MV-4-11 (cell line): ENCODE data around the gene MAPRE3.

Experiments used
- DNase-seq: peaks from one replicate; lab custom pipeline; 2025; lab: John Stamatoyannopoulos, UW

Gene MAPRE3

GRCh38 chr2:26985807-26986206 lies 15.4 kb downstream of the MAPRE3 start:
- DNase-seq: no peak

DNA sequence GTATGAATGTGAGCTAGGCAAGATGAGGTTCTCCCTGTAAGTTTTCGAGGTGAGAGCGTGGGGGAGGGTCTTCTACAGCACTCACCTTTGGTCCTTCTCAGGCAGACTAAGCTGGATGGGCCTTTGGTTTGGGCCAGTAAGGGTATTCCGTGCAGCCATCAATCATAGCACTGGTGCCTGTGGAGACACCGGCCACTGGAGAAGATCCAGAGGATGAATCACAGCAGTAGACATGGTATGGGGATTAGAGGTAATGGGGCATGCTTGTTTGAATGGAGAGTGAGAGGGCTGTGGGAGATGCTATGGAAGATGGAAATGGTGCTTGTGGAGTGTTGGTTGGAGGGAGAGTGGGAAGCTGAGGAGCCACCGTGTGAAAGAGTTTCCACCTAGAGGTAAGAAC lies 16.1 kb downstream of the MAPRE3 start:
- no peak for DNase-seq

DNA sequence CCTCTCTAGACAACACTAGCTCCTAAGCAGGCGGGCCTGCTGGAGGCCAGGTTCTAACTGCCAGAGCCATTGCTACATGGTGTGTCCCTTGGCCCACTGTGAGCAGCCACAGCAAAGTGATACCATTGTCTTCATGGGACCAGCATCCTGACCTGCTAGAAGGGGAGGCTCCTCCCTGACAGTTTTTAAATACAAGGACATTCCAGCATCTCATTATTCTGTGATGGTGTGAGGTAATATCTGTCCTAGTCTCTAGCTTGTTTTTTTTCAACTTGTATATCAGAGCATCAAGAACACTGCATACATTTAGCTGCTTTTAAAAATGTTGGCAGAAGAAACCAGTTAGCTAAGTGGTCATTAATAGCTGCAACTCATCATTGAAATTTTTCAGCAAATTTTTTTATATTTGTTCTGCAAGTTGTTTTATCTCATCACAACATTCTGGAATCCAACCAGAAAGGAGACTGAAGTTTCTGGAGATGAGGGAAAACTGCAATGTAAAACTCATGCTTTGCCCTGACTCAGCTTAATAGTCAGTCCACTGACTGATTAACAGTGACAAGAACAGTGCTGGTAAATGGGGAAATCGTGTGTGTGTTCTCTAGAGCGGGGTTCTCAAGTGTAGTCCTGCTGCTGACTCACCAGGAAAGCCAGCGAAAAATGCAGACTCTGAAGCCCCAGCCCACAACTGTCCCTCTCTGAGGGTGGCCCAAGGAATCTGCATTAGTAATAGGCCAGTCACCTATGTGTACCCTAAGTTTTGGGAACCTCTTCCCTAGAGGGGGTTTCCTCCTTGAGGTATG lies 17.8 kb downstream of the MAPRE3 start:
- DNase-seq: no peak

GRCh38 chr2:26989156-26989555 lies 18.7 kb downstream of the MAPRE3 start:
- no peak for DNase-seq

- DNase-seq: no peak
These were observed 21.3 kb downstream of the MAPRE3 start for GRCh38 chr2:26991717-26992116.

DNA sequence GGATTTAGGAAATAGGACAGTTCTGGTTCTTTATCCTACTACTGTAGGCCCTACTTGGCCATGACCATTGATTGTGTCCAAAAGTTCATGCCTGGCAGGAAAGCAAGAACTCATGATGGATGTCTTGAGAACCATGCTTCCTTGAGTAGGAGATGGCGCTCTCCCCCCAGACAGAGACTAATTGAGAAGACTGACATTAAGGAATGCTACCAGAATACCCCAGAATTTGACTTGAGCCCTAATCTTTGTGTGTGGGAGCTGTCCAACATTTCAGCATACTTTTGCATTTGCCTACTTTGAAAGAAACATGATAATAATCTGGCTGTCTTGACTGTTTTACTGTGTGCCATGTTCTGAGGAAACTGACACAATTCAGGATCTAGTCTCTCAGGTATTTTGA lies 23.3 kb downstream of the MAPRE3 start:
- no peak for DNase-seq

GRCh38 chr2:26994983-26995382 lies 24.5 kb downstream of the MAPRE3 start:
- DNase-seq: no peak

DNA sequence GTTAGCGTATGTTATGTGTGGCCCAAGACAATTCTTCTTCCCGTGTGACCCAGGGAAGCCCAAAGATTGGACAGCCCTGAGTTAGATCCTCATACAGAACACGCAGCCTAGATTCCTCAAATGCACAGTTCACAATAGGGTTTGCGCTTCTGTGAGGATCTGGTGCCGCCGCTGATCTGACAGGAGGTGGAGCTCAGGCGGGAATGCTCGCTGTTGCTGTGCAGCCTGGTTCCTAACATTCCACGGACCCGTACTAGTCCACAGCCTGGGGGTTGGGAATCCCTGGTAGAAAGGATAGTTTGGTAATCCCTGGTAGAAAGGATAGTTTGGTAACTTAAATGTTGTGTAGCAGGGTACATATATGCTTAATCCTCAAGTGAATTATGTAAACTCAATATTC lies 27.0 kb downstream of the MAPRE3 start:
- no peak for DNase-seq

DNA sequence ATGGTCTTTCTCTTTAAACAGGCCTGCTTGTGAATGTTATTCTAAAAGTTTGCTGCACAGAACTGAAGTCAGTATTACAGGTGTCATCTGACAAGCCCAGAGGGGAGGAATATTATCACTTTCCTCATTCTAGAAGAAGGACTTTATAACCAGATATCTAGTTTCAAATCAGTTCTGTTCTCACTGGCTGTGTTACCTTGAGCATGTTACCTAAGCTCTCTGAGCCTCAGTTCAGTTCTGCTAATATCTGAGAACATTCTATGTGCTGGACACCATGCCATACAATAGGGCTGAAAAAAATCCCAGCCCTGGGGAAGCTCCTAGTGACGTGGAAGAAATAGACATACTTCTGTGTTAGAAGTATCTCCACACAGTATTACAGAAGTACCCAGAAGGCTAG lies 27.9 kb downstream of the MAPRE3 start:
- DNase-seq: no peak

- DNase-seq: peak; percentile 48
These were observed 29.8 kb downstream of the MAPRE3 start for GRCh38 chr2:27000228-27000627.

DNA sequence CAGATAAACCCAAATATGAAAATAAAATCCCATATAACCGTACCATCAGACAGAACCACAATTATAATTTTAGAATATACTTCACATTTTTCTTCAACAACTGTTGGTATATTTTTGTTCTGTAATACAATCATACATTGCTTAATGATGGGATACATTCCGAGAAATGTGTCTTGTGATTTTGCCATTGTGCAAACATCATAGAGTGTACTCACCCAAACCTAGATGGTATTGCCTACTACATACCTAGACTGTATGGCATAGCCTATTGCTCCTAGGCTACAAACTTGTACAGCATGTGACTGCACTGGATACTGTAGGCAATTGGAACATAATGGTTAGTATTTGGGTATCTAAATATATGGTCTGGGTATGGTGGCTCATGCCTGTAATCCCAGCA lies 30.6 kb downstream of the MAPRE3 start:
- DNase-seq: no peak

- DNase-seq: no peak
These were observed 31.5 kb downstream of the MAPRE3 start for GRCh38 chr2:27001950-27002349.

GRCh38 chr2:27003007-27003406 lies 32.6 kb downstream of the MAPRE3 start:
- no peak for DNase-seq

GRCh38 chr2:27003857-27004256 lies 33.4 kb downstream of the MAPRE3 start:
- peak; percentile 69 for DNase-seq

- DNase-seq: no peak
These were observed 36.4 kb downstream of the MAPRE3 start for GRCh38 chr2:27006602-27007415.

DNA sequence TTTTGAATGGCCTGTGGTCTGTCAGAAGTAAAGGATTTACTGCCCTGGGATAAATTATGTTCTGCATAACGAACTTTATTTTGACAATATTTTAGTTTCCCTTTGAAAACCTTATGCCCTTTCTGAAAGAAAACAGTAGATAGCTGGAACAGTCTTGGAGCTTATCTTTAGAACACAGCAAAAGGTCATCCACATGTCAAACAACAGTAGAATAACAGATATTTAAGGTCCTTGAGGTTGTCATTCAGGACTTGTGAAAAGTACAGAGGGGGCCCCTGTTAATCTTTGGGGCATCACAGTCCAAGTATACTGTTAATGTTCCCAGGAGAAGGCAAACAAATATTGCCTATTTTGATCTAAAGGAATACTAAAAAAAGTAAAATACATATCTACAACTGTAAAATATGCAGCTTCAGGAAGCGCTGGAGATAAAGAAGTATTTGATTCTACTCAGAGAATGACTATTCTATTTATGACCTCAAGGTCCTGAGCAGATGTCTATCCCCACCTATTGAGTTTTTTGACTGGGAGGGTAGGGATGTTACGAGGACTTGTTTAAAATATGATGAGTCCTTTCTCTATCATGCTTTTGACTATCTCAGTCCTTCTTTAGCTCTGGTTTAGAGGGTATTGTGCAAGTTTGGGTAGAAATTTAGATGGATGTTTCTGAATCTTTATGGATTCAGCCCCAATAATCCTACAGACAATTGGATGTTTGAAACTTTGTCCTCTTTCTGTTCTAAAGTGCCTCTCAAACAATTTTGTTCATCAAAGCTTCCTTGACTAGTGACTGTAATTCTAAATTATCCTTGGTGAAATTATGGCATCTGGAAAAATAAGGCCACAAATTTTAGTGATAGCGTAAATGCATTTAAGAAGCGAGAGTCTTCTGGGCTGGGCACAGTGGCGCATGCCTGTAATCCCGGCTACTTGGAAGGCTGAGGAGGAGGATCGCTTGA lies 37.3 kb downstream of the MAPRE3 start:
- no peak for DNase-seq

GRCh38 chr2:27008678-27009077 lies 38.2 kb downstream of the MAPRE3 start:
- no peak for DNase-seq

DNA sequence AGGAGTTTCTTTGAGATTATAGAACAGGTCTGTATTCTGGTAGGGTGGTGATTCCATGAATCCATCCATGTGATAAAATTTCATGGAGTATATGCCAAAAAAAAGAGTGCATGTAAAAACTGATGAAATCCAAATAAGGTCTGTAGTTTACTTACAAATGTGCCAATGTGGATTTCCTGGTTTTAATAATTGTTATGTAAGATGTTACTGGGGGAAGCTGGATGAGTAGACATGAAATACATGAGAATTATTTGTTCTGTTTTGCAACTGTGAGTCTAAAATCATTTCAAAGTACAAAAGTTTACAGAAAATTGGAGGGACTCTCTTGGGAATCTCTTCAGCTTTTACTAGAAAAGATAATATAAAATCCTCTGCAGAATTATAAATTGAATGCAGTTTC lies 38.6 kb downstream of the MAPRE3 start:
- DNase-seq: no peak

DNA sequence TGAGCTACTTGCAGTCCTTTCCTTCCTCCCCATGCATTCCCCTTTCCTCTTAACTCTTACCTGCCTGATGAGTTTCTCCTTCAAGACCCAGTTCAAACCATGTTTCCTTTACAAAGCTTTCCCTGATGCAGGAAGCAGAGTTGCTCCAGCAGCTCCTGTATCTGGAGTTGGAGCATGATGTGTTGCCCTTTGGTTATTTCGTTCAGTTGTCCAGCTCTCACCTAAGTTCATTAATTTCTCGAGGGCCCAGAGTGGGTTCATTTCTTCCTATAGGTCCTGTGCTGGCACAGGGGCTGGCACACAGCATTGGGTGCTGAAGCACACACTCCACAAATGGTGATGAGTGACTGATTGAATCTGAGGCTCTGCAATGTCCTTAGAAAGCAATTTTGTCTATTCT lies 39.3 kb downstream of the MAPRE3 start:
- no peak for DNase-seq

DNA sequence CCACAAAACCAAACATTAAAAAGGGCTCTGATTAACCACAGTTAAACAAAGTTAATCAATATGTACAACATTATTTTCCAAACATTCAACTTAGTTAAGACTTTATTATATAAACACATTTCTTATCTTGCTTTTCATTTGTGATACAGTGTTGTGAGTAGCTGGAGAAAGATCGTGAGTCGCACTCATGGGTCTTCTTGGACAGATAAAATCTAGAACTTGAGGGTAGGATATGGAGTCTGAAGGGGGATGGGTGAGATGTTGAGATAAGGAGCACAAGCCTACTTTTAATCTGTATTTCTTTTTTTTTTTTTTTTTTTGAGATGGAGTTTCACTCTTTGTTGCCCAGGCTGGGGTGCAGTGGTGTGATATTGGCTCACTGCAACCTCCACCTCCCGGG lies 39.7 kb downstream of the MAPRE3 start:
- DNase-seq: no peak

- DNase-seq: no peak
These were observed 43.3 kb downstream of the MAPRE3 start for GRCh38 chr2:27013738-27014137.

GRCh38 chr2:27014771-27015433 lies 44.5 kb downstream of the MAPRE3 start:
- no peak for DNase-seq
